ENCODE measurements around the gene BICDL1.
"Not testable (repeated sequence)": the region's sequence is repeated elsewhere in the genome, so short reads cannot be mapped to it uniquely, and the experiment has no call there.

Gene BICDL1, protein sequence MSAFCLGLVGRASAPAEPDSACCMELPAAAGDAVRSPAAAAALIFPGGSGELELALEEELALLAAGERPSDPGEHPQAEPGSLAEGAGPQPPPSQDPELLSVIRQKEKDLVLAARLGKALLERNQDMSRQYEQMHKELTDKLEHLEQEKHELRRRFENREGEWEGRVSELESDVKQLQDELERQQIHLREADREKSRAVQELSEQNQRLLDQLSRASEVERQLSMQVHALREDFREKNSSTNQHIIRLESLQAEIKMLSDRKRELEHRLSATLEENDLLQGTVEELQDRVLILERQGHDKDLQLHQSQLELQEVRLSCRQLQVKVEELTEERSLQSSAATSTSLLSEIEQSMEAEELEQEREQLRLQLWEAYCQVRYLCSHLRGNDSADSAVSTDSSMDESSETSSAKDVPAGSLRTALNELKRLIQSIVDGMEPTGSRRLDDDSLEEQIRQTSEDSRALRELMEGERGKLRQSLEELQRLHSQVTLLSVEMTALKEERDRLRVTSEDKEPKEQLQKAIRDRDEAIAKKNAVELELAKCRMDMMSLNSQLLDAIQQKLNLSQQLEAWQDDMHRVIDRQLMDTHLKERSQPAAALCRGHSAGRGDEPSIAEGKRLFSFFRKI

DNA sequence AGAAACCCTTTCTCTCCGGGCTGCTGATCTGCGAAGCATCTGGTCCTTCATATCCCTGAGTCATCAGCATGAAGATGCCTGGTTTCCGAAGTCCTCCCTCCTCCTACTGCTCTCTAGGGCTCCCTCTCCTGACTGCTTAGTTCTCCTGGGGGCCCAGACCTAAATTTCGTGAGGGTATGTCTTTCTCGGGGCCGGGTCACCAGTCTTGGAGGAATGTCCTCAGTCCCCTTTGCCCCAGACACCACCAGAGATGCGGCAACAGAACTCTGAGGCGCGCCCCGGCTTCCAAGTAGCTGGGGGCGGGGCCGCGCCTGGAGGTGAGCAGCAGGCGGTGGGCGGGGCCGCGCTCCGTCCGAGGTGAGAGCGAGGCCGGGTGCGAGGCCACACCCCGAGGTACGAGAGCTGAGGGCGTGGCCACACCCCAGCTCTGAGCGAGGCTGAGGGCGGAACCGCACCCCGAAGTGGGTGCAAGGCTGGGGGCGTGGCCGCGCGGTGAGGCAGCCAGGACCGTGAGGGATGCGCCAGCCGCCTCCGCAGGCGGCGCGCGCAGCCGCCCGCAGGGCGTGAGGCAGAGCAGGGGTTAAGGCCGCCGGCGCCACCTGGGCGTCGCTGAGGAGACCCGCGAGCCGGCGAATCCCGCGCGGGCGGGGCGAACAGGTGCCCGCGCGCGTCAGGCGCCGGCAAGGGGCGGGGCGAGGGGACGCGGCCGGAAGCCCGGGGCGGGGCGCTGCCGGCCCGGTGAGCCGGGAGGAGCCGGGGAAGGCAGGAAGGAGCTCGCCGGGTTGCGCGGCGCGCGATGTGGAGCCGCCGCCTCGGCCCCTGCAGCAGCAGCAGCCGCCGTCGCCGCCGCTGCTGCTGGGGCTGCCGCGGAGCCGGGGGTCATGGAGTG, at the start of gene BICDL1:
Gene BICDL1 (plus strand): TSS at position 765 of the 889 bp plus-strand sequence. CDS start 633 bp downstream, outside the sequence.
- peak; percentile 89 for ATAC-seq
- peak within 1 kb of the TSS; percentile 77 for H3K4me3 Mint-ChIP-seq
- peak within 1 kb of the TSS; percentile 86 for H3K27ac Mint-ChIP-seq
- DNase-seq (ENCODE audit: low spot score in 2 of 2): peak; percentile 94 to 98
- peaks cover 40% of the 10 kb centered on the region for H3K36me3 Mint-ChIP-seq
- no peaks in the 10 kb centered on the region for H3K9me3 Mint-ChIP-seq
- H3K4me1 Mint-ChIP-seq: peaks cover 27% of the 10 kb centered on the region

DNA sequence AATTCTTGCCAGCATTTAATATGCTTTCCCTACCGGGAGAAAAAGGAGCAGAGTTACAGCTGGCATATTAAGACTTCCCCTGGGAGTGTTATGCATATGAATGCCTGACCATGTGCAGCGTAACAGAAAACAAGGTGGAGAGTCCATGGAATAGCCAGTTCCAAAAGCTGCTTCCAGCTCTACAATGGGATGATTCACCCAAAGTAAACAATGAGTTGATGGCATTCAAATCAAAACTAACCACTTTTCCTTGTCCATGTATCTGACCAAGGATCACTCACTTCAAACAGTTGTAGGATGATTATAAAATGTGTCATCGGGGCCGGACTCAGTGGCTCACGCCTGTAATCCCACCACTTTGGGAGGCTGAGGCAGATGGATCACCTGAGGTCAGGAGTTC, 48.1 kb upstream of the BICDL1 start:
- ATAC-seq: no peak
- no peaks in the 10 kb centered on the region for H3K36me3 Mint-ChIP-seq
- no peak overlapping the region for H3K27ac Mint-ChIP-seq
- no peaks in the 10 kb centered on the region for H3K9me3 Mint-ChIP-seq
- H3K4me3 Mint-ChIP-seq: no peak overlapping the region
- DNase-seq (ENCODE audit: low spot score in 2 of 2): no peak
- no peaks in the 10 kb centered on the region for H3K4me1 Mint-ChIP-seq

DNA sequence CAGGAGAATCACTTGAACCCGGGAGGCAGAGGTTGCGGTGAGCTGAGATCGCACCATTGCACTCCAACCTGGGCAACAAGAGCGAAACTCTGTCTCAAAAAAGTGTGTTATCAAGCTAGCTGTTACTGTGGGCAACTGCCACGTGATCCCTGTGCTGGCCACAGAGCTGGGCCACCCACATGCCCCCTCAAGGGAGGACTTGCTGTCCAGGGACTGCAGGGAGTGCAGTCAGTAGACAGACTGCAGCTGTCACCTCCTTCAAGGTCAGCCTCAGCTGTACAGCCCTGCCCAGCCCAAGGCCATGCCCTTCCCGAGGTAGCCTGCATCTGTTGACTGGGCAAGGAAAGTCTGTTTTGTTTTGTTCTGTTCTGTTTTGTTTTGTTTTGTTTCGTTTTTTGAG, 46.6 kb upstream of the BICDL1 start:
- Mint-ChIP-seq H3K4me1 (no peaks in the 10 kb centered on the region), H3K9me3 (no peaks in the 10 kb centered on the region), H3K4me3 (no peak overlapping the region), H3K36me3 (no peaks in the 10 kb centered on the region), H3K27ac (no peak overlapping the region)
- ATAC-seq: no peak
- DNase-seq (ENCODE audit: low spot score in 2 of 2): no peak

DNA sequence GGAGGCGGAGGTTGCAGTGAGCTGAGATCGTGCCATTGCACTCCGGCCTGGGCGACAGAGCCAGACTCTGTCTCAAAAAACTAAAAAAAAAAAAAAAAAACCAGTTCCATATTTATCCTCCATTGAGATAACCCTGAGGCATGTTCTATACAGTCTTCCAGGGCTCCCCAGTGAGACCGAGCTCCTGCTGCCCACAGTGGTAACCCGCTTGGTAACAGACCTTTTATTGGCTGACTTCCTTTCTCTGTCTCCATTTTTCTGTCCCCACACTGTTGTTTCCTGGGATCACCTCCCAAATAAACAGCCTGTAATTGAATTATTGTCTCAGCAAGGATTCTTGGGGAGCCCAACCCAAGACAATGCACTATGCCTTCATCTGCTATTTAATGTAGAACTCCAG, 42.8 kb upstream of the BICDL1 start:
- no peaks in the 10 kb centered on the region for H3K4me1 Mint-ChIP-seq
- H3K27ac Mint-ChIP-seq: no peak overlapping the region
- H3K4me3 Mint-ChIP-seq: no peak overlapping the region
- ATAC-seq: no peak
- no peaks in the 10 kb centered on the region for H3K36me3 Mint-ChIP-seq
- no peaks in the 10 kb centered on the region for H3K9me3 Mint-ChIP-seq
- no peak for DNase-seq (ENCODE audit: low spot score in 2 of 2)

DNA sequence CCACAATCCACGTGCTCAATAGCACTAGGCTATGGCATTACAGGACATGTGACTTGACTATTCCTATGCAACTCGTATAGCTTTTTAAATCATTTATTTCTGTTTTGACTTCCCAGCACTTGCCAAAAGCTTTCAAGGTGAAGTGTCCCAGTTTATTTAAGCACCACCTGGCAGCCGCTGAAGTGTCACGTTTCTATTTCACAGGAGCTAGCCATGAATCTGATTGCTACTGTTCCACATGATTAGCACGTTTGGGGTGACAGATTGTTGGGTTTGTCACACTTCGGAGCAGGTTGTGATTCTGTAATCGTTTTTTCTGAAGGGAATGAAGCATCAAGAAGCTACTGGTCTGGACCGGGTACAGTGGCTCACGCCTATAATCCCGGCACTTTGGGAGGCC, 39.9 kb upstream of the BICDL1 start:
- no peaks in the 10 kb centered on the region for H3K9me3 Mint-ChIP-seq
- no peak overlapping the region for H3K27ac Mint-ChIP-seq
- no peak for DNase-seq (ENCODE audit: low spot score in 2 of 2)
- ATAC-seq: no peak
- H3K4me3 Mint-ChIP-seq: no peak overlapping the region
- no peaks in the 10 kb centered on the region for H3K4me1 Mint-ChIP-seq
- no peaks in the 10 kb centered on the region for H3K36me3 Mint-ChIP-seq

DNA sequence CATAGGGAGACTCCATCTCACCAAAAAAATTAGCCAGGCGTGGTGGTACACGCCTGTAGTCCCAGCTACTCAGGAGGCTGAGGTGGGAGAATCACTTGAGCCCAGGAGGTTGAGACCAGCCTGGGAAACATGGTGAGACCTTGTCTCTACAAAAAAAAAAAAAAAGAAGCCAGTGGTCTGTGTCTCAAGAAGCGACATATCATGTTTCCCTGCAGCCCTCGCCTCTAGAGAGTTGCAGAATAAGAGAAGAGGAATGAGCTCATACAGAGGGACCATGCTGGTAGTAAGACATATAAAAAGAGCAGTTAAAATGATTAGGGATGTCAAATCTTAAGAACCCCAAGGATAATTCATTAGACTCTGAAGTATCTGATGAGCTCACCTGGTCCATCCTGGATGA, 39.4 kb upstream of the BICDL1 start:
- no peak overlapping the region for H3K27ac Mint-ChIP-seq

DNA sequence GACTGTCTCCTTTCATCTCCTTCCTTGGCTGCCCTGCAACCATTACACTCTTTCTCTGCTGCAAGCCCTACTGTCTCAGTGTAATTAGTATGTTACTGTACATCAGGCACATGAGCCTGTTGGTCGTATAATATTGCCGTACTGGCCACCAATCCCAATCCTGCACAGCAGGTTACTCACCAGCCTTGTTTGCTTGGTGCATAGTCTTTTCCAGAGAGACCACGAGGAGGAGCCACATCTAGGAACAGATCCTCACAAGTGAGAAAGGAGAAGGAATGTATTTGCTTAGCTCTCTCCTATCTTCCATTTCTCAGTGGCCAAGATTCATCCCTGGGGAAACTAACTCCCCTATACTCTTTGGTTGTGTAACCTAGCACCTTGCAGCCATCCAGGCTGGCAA, 33.0 kb upstream of the BICDL1 start:
- peaks cover 16% of the 10 kb centered on the region for H3K9me3 Mint-ChIP-seq
- no peaks in the 10 kb centered on the region for H3K4me1 Mint-ChIP-seq
- no peak for DNase-seq (ENCODE audit: low spot score in 2 of 2)
- no peak overlapping the region for H3K4me3 Mint-ChIP-seq
- H3K36me3 Mint-ChIP-seq: no peaks in the 10 kb centered on the region
- no peak for ATAC-seq
- H3K27ac Mint-ChIP-seq: no peak overlapping the region

More for the DNA sequence above, 39.4 kb upstream of the BICDL1 start:
- DNase-seq (ENCODE audit: low spot score in 2 of 2) (no peak), ATAC-seq (no peak)
- H3K4me3 Mint-ChIP-seq: no peak overlapping the region
- H3K9me3 Mint-ChIP-seq: no peaks in the 10 kb centered on the region
- H3K4me1 Mint-ChIP-seq: no peaks in the 10 kb centered on the region
- no peaks in the 10 kb centered on the region for H3K36me3 Mint-ChIP-seq

DNA sequence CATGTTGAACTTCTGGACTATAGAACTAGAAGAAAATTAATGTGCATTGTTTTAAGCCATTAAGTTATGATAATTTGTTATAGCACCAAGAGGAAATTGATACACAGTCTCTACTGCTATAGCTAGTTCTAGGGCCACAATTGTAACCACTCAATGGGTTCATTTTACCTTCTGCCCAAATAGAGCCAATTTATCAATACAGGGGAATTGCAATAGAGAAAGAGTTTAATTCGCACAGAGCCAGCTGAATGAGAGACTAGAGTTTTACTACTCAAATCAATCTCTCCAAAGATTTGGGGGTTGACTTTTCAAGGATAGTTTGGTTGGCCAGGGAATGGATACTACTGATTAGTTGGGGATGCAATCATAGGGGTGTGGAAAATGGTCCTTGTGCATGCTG, 31.9 kb upstream of the BICDL1 start:
- no peak for DNase-seq (ENCODE audit: low spot score in 2 of 2)
- ATAC-seq: no peak
- Mint-ChIP-seq H3K4me1 (no peaks in the 10 kb centered on the region), H3K27ac (no peak overlapping the region), H3K9me3 (peaks cover 16% of the 10 kb centered on the region), H3K36me3 (no peaks in the 10 kb centered on the region), H3K4me3 (no peak overlapping the region)

DNA sequence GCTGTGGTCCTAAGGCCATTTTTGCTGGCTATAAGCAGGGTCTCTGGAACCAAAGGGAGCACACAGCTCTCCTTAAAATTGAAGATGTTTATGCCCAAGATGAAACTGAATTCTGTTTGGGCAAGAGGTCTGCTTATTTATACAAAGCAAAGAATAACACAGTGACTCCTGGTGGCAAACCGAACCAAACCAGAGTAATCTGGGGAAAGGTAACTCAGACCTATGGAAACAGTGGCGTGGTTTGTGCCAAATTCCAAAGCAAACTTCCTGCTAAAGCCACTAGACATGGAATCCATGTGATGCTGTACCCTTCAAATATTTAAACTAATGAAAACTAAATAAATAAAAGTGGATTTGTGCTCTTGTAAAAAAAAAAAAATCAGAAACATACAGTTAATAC, 29.6 kb upstream of the BICDL1 start:
- peaks cover 16% of the 10 kb centered on the region for H3K9me3 Mint-ChIP-seq
- H3K36me3 Mint-ChIP-seq: no peaks in the 10 kb centered on the region
- DNase-seq (ENCODE audit: low spot score in 2 of 2) (no peak), ATAC-seq (no peak)
- no peak overlapping the region for H3K4me3 Mint-ChIP-seq
- no peaks in the 10 kb centered on the region for H3K4me1 Mint-ChIP-seq
- no peak overlapping the region for H3K27ac Mint-ChIP-seq

DNA sequence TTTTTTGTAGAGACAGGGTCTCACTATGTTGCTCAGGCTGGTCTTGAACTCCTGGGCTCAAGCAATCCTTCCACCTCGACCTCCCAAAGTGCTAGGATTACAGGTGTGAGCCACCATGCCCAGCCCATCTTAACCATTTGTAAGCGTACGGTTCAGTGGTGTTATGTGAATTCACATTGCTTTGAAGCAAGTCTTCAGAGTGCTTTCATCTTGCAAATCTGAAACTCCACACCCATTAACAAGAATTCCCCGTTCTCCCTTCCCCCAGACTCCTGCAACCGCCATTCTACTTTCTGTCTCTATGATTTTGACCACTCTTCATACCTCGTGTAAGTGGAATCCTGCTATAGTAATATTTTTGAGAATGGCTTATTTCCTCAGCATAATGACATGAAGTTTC, 24.9 kb upstream of the BICDL1 start:
- no peak overlapping the region for H3K4me3 Mint-ChIP-seq
- H3K9me3 Mint-ChIP-seq: no peaks in the 10 kb centered on the region
- no peaks in the 10 kb centered on the region for H3K4me1 Mint-ChIP-seq
- DNase-seq (ENCODE audit: low spot score in 2 of 2) (no peak), ATAC-seq (no peak)
- no peak overlapping the region for H3K27ac Mint-ChIP-seq
- H3K36me3 Mint-ChIP-seq: no peaks in the 10 kb centered on the region

DNA sequence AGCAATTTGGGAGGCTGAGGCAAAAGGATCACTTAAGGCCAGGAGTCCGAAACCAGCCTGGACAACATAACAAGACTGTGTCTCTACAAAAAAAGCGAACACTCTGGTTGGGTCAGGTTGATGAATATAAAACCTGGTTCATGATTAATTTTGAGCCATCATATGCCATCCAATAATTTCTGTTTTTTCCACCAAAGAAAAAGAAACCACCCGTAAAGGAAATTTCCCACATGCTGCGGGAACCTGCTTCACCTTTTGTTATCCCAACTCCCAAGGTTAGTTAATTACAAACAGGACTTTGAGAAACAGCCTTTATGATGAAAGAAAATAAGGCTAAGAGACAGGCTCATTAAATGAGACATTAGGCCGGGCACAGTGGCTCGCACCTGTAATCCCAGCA, 24.1 kb upstream of the BICDL1 start:
- DNase-seq (ENCODE audit: low spot score in 2 of 2) (no peak), ATAC-seq (no peak)
- H3K9me3 Mint-ChIP-seq: no peaks in the 10 kb centered on the region
- H3K4me1 Mint-ChIP-seq: no peaks in the 10 kb centered on the region
- no peak overlapping the region for H3K27ac Mint-ChIP-seq
- no peaks in the 10 kb centered on the region for H3K36me3 Mint-ChIP-seq
- H3K4me3 Mint-ChIP-seq: no peak overlapping the region

DNA sequence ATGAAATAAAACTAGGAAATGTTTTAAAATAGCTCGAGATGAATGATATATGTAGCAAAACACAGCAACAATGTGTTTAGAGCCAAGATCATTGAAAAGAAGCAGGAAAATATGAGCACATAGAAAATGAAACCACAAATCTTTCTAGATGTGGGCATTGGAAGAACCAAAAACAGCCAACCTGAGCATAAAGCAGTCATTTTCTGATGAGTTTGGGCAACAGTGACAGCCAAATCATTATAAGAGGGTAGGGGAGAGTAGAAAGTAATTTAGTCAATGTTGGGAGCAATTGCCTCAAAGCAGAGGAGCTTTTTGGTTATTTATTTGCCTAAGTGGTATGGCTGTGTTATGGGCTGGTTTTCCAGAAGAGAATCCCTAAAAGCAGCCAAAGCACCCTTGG, 8.8 kb upstream of the BICDL1 start:
- ATAC-seq (peak; percentile 94), DNase-seq (ENCODE audit: low spot score in 2 of 2) (no peak)
- Mint-ChIP-seq H3K4me1 (peaks cover 9% of the 10 kb centered on the region), H3K27ac (no peak overlapping the region), H3K36me3 (no peaks in the 10 kb centered on the region), H3K4me3 (peak overlapping the region; percentile 25), H3K9me3 (no peaks in the 10 kb centered on the region)

DNA sequence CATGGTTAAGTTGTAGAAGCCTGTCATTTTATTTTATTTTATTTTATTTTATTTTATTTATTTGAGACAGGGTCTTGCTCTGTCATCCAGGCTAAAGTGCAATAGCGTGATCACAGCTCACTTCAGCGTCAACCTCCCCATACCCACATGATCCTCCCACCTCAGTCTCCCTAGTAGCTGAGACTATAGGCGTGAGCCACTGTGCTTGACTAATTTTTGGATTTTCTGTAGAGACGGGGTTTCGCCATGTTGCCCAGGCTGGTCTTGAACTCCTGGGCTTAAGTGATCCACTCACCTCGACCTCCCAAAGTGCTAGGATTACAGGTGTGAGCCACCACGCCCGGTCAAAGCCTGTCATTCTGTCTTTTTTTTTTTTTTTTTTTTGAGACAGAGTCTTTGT, 8.3 kb upstream of the BICDL1 start:
- H3K36me3 Mint-ChIP-seq; DNase-seq (ENCODE audit: low spot score in 2 of 2); H3K9me3 Mint-ChIP-seq; H3K4me1 Mint-ChIP-seq; H3K27ac Mint-ChIP-seq; H3K4me3 Mint-ChIP-seq: not testable (repeated sequence)
- peak; percentile 48 for ATAC-seq

DNA sequence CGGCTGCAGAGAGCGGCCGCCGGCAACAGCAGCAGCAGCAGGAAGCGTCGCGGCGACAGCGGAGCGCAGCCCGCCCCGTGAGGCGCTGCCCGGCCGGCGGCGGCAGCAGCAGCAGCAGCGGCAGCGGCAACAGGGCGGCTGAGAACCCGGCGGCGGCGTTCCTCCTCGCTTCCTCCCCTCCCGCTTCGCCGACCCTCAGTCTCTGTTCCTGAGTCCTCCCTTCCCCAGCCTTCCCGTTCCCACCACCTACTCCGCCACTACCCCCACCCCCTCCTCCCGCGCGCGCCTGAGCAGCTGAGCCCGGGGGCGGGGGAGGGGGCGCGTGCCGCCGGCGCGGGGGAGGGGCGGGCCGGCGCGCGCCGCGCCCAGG, 310 bp downstream of the BICDL1 start:
- H3K27ac Mint-ChIP-seq: no peak overlapping the region
- no peaks in the 10 kb centered on the region for H3K9me3 Mint-ChIP-seq
- peak overlapping the region; percentile 77 for H3K4me3 Mint-ChIP-seq
- H3K4me1 Mint-ChIP-seq: peaks cover 32% of the 10 kb centered on the region
- peaks cover 46% of the 10 kb centered on the region for H3K36me3 Mint-ChIP-seq
- ATAC-seq: peak; percentile 62
- DNase-seq (ENCODE audit: low spot score in 2 of 2): peak in 1 of 2 donors; percentile 78

DNA sequence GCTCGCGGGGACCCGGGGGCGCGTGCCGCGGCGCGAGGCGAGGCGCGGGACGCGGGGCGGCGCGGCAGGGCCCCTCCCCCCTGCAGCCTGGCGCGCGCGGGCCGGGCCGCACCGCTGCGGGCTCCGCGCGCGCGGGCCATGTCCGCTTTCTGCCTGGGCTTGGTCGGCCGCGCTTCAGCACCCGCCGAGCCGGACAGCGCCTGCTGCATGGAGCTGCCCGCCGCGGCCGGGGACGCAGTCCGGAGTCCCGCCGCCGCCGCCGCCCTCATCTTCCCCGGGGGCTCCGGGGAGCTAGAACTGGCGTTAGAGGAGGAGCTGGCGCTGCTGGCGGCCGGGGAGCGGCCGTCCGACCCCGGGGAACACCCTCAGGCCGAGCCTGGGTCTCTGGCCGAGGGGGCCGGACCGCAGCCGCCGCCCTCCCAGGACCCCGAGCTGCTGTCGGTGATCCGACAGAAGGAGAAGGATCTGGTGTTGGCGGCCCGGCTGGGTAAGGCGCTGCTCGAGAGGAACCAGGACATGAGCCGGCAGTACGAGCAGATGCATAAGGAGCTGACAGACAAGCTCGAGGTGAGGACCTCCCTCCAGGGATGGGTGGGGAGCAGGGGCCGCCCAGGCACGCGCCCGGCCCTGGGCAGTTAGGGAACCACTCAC, 820 bp downstream of the BICDL1 start:
- Mint-ChIP-seq H3K36me3 (peaks cover 51% of the 10 kb centered on the region), H3K27ac (peak overlapping the region; percentile 20), H3K4me3 (peak overlapping the region; percentile 77), H3K4me1 (peaks cover 32% of the 10 kb centered on the region), H3K9me3 (no peaks in the 10 kb centered on the region)
- ATAC-seq (peak; percentile 50), DNase-seq (ENCODE audit: low spot score in 2 of 2) (peak; percentile 79 to 85)
